Measurements from ENCODE around the gene LMAN2.
"Not testable (repeated sequence)": the region's sequence is repeated elsewhere in the genome, so short reads cannot be mapped to it uniquely, and the experiment has no call there.

Gene LMAN2

DNA sequence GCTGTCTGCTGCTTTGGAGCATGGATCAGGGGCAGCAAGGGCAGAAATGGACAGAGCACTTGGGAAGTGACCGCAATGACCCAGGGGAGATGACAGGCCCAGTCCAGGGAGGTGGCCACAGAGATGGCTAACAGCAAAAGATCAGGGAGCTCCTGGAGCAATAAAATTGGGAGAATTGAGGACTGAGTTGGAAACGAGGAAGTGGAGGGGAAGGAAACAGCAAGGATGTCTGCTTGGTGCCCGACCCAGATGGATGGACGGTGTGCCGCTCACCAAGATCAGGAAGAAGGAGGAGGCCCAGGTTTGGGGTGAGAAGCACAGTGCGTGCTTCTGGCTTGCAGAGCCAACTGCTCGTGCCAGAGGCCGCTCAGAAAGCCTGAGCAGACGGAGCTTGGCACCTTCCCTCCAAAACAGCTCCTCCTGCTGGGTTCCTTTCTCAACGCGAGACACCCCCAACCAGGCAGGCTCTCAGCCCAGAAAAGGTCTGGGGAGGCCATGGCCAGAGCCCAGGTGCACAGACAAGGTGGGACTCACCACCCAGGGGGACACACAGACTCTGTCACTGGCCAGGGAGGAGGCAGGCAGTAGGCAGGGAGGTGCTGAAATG is 31.1 kb upstream of the LMAN2 start:
- DNase-seq (ENCODE audit: insufficient read length, low spot score) (no peak), FAIRE-seq (peak; percentile 16)

DNA sequence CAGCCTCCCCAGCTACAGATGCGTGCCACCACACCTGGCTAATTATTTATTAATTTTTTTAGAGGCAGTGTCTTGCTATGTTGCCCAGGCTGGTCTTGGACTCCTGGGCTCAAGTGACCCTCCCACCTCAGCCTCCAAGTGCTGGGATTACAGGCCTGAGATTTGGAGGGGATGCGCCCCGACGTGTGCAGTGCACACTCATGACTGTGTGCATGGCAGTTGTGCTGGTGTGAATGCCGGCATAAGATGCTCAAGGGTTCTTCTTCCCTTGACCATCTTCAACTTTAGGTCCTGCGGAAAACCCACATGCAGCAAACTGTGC is 29.3 kb upstream of the LMAN2 start:
- no peak for TF ChIP-seq PAX5 (IDR thresholded peaks at IDR 0.05; ENCODE audit: insufficient read depth, low read length, severe bottlenecking)
- TF ChIP-seq POU2F2 (IDR thresholded peaks at IDR 0.05; ENCODE audit: low read depth, low read length), result no peak
- TF ChIP-seq POLR2A (IDR thresholded peaks at IDR 0.05; ENCODE audit: low read depth, low read length), result no peak
- no peak for TF ChIP-seq POLR2AphosphoS5 (IDR thresholded peaks at IDR 0.05; ENCODE audit: low read depth, low read length)
- TF ChIP-seq TAF1 (IDR thresholded peaks at IDR 0.05; ENCODE audit: low read depth, low read length), result no peak
- no peak for TF ChIP-seq SPI1 (IDR thresholded peaks at IDR 0.05; ENCODE audit: low read depth, low read length)
- DNase-seq (ENCODE audit: insufficient read length, low spot score) (no peak), FAIRE-seq (no peak)

More for the DNA sequence above, 31.1 kb upstream of the LMAN2 start:
- TF ChIP-seq POLR2A (IDR thresholded peaks at IDR 0.05; ENCODE audit: low read depth, low read length) (no peak), SPI1 (IDR thresholded peaks at IDR 0.05; ENCODE audit: low read depth, low read length) (0 out of 2 replicates have a peak, but pooled peaks have one; percentile 6)

DNA sequence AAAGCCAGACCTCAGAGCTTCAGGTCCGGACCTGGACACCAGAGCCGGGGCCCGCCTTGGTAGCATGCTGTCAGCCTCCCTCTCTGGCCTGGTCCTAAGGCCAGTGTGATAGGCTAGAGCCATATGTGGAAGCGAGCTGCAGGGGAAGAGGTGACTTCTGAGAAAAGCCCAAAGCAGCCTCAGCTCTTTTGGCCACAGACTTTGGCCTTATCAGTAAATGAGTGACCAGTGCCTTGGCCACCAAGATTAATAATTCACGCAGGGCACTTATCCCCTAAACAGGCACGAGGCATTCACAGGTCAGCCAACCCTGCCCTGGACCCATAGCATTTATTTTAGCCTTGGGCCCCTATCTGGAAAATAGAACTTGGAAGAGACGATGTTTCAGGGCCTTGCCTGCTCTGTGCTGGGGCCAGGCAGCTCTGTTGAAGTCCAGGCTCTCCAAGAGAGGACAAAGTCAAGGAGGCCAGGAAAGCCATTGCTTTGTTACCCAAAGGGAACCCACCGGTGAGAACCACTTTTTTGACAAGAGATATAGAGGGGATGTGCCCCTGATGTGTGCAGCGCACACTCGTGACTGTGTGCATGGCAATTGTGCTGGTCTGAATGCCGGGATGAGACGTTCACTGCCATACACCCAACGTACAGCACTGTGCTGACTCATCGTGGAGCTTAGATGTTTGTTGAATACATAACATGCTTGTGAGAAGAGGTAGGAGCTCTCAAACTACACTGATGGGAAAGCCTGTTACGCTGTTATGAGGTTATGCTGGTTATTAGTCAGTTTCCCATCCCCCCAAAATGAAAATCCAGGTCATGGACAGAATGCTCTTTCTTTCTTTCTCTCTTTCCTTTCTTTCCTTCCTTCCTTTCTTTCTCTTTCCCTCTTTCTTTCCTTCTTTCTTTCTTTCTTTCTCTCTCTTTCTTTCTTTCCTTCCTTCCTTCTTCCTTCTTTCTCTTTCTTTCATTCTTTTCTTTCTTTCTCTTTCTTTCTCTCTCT is 27.7 kb upstream of the LMAN2 start:
- DNase-seq (ENCODE audit: insufficient read length, low spot score), result no peak
- TF ChIP-seq PAX5 (IDR thresholded peaks at IDR 0.05; ENCODE audit: insufficient read depth, low read length, severe bottlenecking), result no peak
- TF ChIP-seq POLR2AphosphoS5 (IDR thresholded peaks at IDR 0.05; ENCODE audit: low read depth, low read length), result no peak

DNA sequence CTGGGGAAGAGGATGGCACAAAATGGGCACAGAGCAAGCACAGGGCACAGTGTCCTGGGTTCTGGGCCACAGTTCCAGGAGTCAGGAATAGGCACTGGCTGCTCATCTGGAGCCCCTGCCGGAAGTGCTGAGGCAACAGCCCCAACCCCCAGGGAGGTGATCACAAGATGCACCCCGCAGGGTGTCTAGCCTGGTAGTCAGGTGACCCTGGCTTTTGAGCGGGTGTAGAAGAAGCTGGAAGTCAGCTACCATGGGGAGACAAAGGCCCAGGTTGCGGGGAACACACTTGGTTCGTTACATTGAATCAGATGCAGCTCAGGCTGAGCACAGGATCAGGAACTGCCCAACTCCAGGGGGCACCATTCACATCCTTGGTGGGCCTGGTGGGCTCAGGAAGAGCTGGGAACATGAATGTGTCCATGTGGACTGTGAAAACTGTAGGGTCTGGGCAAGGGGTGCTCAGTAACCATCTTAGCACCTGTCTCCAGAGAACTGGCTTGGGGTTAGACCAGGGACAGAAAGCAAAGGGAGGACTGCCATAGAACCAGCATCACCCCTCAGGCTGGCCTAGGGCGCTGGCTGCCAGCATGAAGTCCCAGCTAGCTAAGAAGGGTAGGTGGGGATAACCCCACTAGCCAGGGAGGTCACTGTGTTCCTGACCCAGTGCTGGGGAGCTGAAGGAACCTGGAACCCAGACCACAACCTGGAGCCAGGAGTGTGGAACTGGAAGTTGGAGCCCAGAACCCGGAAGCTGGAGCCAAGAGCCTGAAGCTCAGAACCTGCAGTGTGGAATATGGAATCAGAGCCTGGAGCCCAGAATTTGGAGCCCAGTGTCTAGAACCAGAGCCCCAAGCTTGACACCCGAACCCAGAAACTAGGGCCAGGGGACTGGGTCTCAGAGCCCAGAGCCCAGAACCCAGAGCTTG is 26.6 kb upstream of the LMAN2 start:
- FAIRE-seq, result no peak
- DNase-seq (ENCODE audit: insufficient read length, low spot score), result no peak
- TF ChIP-seq POU2F2 (IDR thresholded peaks at IDR 0.05; ENCODE audit: low read depth, low read length) (no peak), TAF1 (IDR thresholded peaks at IDR 0.05; ENCODE audit: low read depth, low read length) (no peak), POLR2A (IDR thresholded peaks at IDR 0.05; ENCODE audit: low read depth, low read length) (no peak), SPI1 (IDR thresholded peaks at IDR 0.05; ENCODE audit: low read depth, low read length) (no peak), POLR2AphosphoS5 (IDR thresholded peaks at IDR 0.05; ENCODE audit: low read depth, low read length) (no peak), PAX5 (IDR thresholded peaks at IDR 0.05; ENCODE audit: insufficient read depth, low read length, severe bottlenecking) (no peak)

More for the DNA sequence above, 27.7 kb upstream of the LMAN2 start:
- peak; percentile 71 for FAIRE-seq

DNA sequence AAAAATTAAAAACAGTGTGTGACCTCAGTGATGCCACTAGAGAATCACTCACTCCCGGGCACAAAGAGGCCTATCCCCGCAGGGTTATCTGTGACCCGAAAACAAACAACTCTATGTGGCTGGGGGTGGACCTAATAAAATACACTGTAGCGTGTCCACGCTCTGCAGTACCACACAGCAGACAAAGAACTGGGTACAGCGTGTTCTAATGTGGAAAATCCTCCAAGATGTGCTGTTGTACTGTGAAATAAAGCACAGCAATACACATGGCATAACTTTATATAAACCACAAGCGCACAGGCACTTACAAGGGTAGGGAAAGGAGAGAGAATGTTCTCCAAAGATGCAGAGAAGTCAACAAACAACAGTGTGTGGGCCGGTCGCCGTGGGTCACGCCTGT is 24.6 kb upstream of the LMAN2 start:
- no peak for FAIRE-seq
- TF ChIP-seq POU2F2 (IDR thresholded peaks at IDR 0.05; ENCODE audit: low read depth, low read length) (no peak), SPI1 (IDR thresholded peaks at IDR 0.05; ENCODE audit: low read depth, low read length) (no peak), TAF1 (IDR thresholded peaks at IDR 0.05; ENCODE audit: low read depth, low read length) (no peak)
- no peak for DNase-seq (ENCODE audit: insufficient read length, low spot score)

DNA sequence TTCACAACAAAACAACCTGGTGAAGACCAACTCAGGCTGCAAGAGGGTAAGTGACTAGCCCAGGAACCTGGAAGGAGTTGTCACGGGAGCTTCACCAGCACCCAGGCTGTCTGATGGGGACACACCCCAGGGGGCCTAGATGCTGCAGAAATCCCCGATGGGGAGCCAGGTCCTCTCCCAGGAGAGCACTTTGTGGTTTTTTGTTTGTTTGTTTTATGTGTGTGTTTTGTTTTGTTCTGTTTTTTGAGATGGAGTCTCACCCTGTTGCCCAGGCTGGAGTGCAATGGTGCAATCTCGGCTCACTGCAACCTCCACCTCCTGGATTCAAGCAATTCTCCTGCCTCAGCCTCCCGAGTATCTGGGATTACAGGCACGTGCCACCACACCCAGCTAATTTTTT is 24.0 kb upstream of the LMAN2 start:
- not testable (repeated sequence) for DNase-seq (ENCODE audit: insufficient read length, low spot score); FAIRE-seq

DNA sequence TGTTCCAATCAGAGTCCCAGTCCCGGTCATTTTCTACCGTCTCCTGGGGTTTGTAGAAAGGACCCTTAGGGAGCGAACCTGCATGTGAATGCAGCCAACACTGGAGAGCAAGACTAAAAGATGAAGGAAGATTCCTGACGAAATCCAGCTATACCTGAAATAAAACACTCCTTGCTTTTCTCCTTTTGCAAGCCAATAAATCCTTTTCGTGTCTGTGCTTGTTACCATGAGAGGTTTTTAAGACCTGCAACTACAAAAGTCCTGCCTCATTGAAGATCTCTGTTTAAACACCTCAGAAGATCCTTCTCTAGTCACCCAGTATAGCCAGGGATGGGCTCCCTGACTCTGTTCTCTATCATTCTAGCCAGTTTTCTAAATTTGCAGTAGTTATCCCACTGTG is 22.7 kb upstream of the LMAN2 start:
- FAIRE-seq, result no peak
- DNase-seq (ENCODE audit: insufficient read length, low spot score), result no peak
- TF ChIP-seq POU2F2 (IDR thresholded peaks at IDR 0.05; ENCODE audit: low read depth, low read length) (no peak), TAF1 (IDR thresholded peaks at IDR 0.05; ENCODE audit: low read depth, low read length) (no peak), PAX5 (IDR thresholded peaks at IDR 0.05; ENCODE audit: insufficient read depth, low read length, severe bottlenecking) (no peak), POLR2A (IDR thresholded peaks at IDR 0.05; ENCODE audit: low read depth, low read length) (no peak), POLR2AphosphoS5 (IDR thresholded peaks at IDR 0.05; ENCODE audit: low read depth, low read length) (no peak), SPI1 (IDR thresholded peaks at IDR 0.05; ENCODE audit: low read depth, low read length) (no peak)

DNA sequence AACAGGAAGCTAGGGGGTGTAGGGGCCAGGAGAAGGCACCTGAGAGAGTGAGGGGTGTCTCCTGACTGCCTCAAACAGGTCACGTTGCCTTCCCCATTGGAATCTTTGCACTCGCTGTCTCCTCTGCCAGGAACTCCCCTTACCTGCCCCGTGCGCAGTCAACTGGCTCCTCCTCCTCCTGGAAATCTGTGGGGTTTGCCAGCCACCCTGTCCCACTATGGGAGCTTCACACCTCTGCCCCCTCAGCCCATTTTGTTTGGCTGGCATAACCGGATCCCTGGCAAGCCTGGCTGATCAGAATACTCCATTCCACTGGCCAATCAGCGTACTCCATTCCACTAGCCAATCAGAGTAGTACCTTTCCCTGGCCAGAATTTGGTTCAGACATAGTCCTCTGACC is 22.3 kb upstream of the LMAN2 start:
- FAIRE-seq, result no peak
- no peak for TF ChIP-seq POU2F2 (IDR thresholded peaks at IDR 0.05; ENCODE audit: low read depth, low read length)
- TF ChIP-seq POLR2AphosphoS5 (IDR thresholded peaks at IDR 0.05; ENCODE audit: low read depth, low read length), result no peak
- no peak for TF ChIP-seq POLR2A (IDR thresholded peaks at IDR 0.05; ENCODE audit: low read depth, low read length)
- no peak for TF ChIP-seq TAF1 (IDR thresholded peaks at IDR 0.05; ENCODE audit: low read depth, low read length)
- TF ChIP-seq PAX5 (IDR thresholded peaks at IDR 0.05; ENCODE audit: insufficient read depth, low read length, severe bottlenecking), result no peak
- no peak for TF ChIP-seq SPI1 (IDR thresholded peaks at IDR 0.05; ENCODE audit: low read depth, low read length)
- no peak for DNase-seq (ENCODE audit: insufficient read length, low spot score)

DNA sequence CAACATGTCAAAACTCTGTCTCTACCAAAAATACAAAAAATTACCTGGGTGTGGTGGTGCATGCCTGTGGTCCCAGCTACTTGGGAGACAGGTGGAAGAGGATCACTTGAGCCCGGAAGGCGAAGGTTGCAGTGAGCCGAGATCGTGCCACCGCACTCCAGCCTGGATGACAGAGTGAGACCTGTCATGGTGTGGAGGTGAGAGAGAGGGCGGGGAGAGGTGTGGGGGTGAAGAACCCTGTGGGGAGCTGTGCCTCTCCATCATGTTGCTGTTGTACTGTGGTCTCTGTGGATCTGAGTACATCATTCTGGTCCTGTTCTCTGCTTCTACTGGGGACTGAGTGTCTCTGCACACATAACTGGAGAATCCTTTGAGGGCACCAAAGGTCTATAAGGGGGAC is 21.4 kb upstream of the LMAN2 start:
- no peak for FAIRE-seq
- TF ChIP-seq POU2F2 (IDR thresholded peaks at IDR 0.05; ENCODE audit: low read depth, low read length) (no peak), POLR2AphosphoS5 (IDR thresholded peaks at IDR 0.05; ENCODE audit: low read depth, low read length) (no peak), PAX5 (IDR thresholded peaks at IDR 0.05; ENCODE audit: insufficient read depth, low read length, severe bottlenecking) (no peak), TAF1 (IDR thresholded peaks at IDR 0.05; ENCODE audit: low read depth, low read length) (no peak), SPI1 (IDR thresholded peaks at IDR 0.05; ENCODE audit: low read depth, low read length) (no peak), POLR2A (IDR thresholded peaks at IDR 0.05; ENCODE audit: low read depth, low read length) (no peak)
- DNase-seq (ENCODE audit: insufficient read length, low spot score), result no peak
